Measurements from ENCODE around the gene TKFC. TPM values are rescaled to one million over a fixed set of nuclear protein-coding genes. Genes with fewer than 3 reads are reported as not detected.

The TKFC gene
- total RNA-seq, 1 experiment from 2014 or later = 79.6 TPM

DNA sequence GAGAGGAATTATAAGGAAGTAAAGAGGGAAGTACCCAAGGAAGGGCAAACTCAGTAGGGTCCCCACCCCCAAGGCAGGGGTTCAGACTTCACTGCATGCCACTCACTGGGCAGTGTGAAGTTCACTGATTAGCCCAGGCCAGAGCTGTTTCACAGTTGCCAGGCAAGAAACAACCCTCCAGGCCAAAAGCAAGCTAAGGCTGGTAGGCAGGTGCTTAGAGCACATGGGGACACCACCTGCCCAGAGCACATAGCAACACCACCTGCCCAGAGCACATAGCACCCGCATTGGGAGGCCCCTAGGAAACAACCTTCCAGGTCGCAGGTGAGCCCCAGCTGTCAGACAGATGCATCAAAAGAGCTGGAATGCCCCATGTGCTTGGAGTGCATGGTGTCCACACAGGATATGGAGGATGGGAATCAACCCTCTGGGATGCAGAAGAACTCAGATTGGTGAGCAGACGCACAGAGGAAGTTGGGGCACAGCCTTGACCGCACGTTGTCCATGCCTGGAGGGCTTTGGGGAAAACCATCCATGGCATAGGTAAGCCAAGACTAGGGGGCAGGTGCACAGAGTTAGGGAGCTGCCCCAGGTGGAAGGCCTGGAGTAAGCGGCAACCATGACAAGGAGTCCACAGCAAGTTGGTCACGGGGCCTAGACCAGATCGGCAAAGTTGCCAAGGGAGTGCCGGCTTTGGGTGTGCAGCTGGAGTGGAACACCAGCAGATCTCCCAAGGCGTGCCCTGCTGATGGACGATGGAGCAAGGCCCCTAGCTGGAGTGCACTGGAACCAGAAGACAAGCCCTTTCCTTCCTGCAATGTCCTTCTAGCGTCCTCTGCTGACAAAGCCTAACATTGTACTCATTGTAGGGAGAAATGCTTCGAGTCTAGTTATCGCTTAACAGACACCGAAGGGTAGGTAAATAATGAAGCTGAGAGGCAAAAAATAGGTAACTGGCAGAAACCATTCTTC is 51.5 kb downstream of the TKFC start:
- no peak for DNase-seq (ENCODE audit: low read depth, low spot score)

More for the DNA sequence above, 51.5 kb downstream of the TKFC start:
- Histone ChIP-seq H3K27ac (ENCODE audit: low read length) (no peak overlapping the region), H3K27me3 (ENCODE audit: control insufficient read depth, insufficient read depth, low read length) (no peaks in the 10 kb centered on the region), H3K4me1 (ENCODE audit: control insufficient read depth, insufficient read depth, low read length) (no peaks in the 10 kb centered on the region), H3K9me3 (ENCODE audit: control insufficient read depth, insufficient read depth, low read depth, low read length) (no peaks in the 10 kb centered on the region), H3K4me3 (ENCODE audit: low read depth in 2 of 2, low read length in 2 of 2) (no peak overlapping the region), H3K36me3 (ENCODE audit: control insufficient read depth, insufficient read depth, low read length) (no peaks in the 10 kb centered on the region)
- ATAC-seq = no peak
- TF ChIP-seq TCF7L2 (IDR thresholded peaks at IDR 0.05; ENCODE audit: low read depth, low read length) = no peak
- no peak for TF ChIP-seq POLR2AphosphoS5 (IDR thresholded peaks at IDR 0.05; ENCODE audit: low read depth, low read length)
- no peak for TF ChIP-seq SIN3A (IDR thresholded peaks at IDR 0.05; ENCODE audit: borderline replicate concordance, insufficient read depth, low read depth, low read length)
- no peak for TF ChIP-seq REST (IDR thresholded peaks at IDR 0.05; ENCODE audit: insufficient read depth in 1 of 2, low read depth in 2 of 2, low read length in 1 of 2)
- TF ChIP-seq CTCF (IDR thresholded peaks at IDR 0.05) = no peak
- no TSS peak for BruUV-seq (replicated peaks)
- ChIA-PET POLR2A (no interaction called here), CTCF (interaction anchor here (1.0 to 3.1 kb wide), 7 partner anchors 10 to 130 kb away, joined by 3 to 50 read pairs (median 5); partner anchors contain the start of genes CYB561A3 and TMEM138)
- in situ Hi-C loops (cut with HindIII; ENCODE audit: low pct_unique_long_range_greater_than_20kb, low sequenced_read_pairs) = no loop called here
- intact Hi-C loops (cut with micrococcal nuclease; ENCODE audit: unreplicated experiment) = loop anchor here (1.0 kb wide), 1 partner anchor 48 kb away; no protein-coding TSS in a partner anchor
